IMR-90 (cell line): Measurements from ENCODE around the gene SERPING1.

Source experiments
- CEBPB ChIP-seq: IDR thresholded peaks from 2 replicates; pipeline ENCODE4 v1.6.1; 2012; ENCODE audit warnings: low read depth, low read length, improper control_type of control experiment
- CTCF ChIP-seq: conservative IDR thresholded peaks from 2 replicates; pipeline ENCODE4 v1.5.1; 2012; ENCODE audit warnings: mild to moderate bottlenecking, low read depth, low read length, improper control_type of control experiment
- ELK1 ChIP-seq: fragments of 150-350 bp; IDR thresholded peaks from 2 replicates; pipeline ENCODE4 v1.6.1; 2016; ENCODE audit warnings: low read depth, mild to moderate bottlenecking, low read length, moderate library complexity, borderline replicate concordance
- MAFK ChIP-seq: IDR thresholded peaks from 2 replicates; pipeline ENCODE4 v1.6.1; 2012; ENCODE audit warnings: low read depth, low read length, improper control_type of control experiment
- MXI1 ChIP-seq: IDR thresholded peaks from 2 replicates; pipeline ENCODE4 v1.6.1; 2012; ENCODE audit warnings: low read depth, mild to moderate bottlenecking, low read length, moderate library complexity, borderline replicate concordance
- NFE2L2 ChIP-seq: fragments of 150-350 bp; IDR thresholded peaks from 2 replicates; pipeline ENCODE4 v1.6.1; 2016; ENCODE audit warnings: low read depth, mild to moderate bottlenecking, low read length
- POLR2A ChIP-seq: IDR thresholded peaks from 2 replicates; pipeline ENCODE4 v1.6.1; 2012; ENCODE audit warnings: mild to moderate bottlenecking, low read depth, low read length
- RAD21 ChIP-seq: IDR thresholded peaks from 2 replicates; pipeline ENCODE4 v1.6.1; 2012; ENCODE audit warnings: low read length, improper control_type of control experiment
- RFX5 ChIP-seq: IDR thresholded peaks from 2 replicates; pipeline ENCODE4 v1.8.0; 2012; ENCODE audit warnings: low read depth, mild to moderate bottlenecking, low read length, moderate library complexity
- SMC3 ChIP-seq: fragments of 150-350 bp; IDR thresholded peaks from 2 replicates; pipeline ENCODE4 v1.6.1; 2016; ENCODE audit warnings: low read depth, mild to moderate bottlenecking, antibody characterized with exemption, low read length, moderate library complexity
- TF ChIP-seq, protein P1 (sequence below): fragments of 150-350 bp; IDR thresholded peaks from 2 replicates; pipeline ENCODE4 v1.6.1; 2017; ENCODE audit warnings: mild to moderate bottlenecking, antibody characterized with exemption, low read length, low read depth

DNA sequence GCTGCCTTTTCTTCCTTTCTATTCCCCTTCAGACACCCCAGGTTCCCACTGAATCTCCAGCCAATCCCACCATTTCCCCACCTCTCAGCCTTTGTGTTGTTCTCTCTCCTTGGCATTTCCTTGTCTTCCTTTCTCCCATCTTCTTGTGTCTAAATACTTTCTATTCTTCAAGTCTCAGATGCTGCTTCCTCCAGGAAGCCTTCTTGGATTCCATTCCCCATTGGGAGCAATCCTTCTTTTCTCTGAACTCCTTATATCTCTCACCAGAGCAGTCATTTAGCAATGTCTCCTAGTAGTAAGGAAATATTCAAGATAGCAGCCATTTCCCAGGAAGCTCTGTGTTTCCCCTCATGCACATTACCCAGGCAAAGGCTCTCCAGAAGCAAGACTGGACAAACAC is 36.8 kb downstream of the SERPING1 start:
- TF ChIP-seq ELK1: no peak
- no peak for TF ChIP-seq CTCF
- TF ChIP-seq RFX5: no peak
- no peak for TF ChIP-seq RAD21
- no peak for TF ChIP-seq POLR2A
- no peak for TF ChIP-seq MXI1
- no peak for TF ChIP-seq MAFK
- TF ChIP-seq, protein P1, sequence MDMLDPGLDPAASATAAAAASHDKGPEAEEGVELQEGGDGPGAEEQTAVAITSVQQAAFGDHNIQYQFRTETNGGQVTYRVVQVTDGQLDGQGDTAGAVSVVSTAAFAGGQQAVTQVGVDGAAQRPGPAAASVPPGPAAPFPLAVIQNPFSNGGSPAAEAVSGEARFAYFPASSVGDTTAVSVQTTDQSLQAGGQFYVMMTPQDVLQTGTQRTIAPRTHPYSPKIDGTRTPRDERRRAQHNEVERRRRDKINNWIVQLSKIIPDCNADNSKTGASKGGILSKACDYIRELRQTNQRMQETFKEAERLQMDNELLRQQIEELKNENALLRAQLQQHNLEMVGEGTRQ: no peak
- TF ChIP-seq CEBPB: no peak
- TF ChIP-seq SMC3: no peak
- no peak for TF ChIP-seq NFE2L2
